A549 (cell line): ENCODE measurements around the gene SRSF10.
"Not testable (repeated sequence)": the region's sequence is repeated elsewhere in the genome, so short reads cannot be mapped to it uniquely, and the experiment has no call there.

Source experiments
- BHLHE40 ChIP-seq: IDR thresholded peaks from 2 replicates; pipeline ENCODE4 v1.6.1; 2012; ENCODE audit warnings: low read depth, low read length, inconsistent platforms
- CEBPB ChIP-seq, 2 experiments: fragments of >200 bp in 1 of 2; sonication (Bioruptor Twin) in 1 of 2; formaldehyde crosslinking in 1 of 2; IDR thresholded peaks; 2 replicates each; pipeline ENCODE4 v1.6.1; 2012 to 2016
- CHD2 ChIP-seq: fragments of 150-350 bp; IDR thresholded peaks from 2 replicates; pipeline ENCODE4 v1.6.1; 2014; ENCODE audit warnings: low read length; ENCODE audit not compliant: partially characterized antibody
- EP300 ChIP-seq, 2 experiments: fragments of >200 bp; sonication (Bioruptor Twin); formaldehyde crosslinking; IDR thresholded peaks; 2 replicates in 1 of 2; 3 replicates in 1 of 2; pipeline ENCODE4 v1.6.1; 2016 to 2017
- HOXA7 ChIP-seq: fragments of 250-450 bp; sonication (Bioruptor Pico); IDR thresholded peaks from 2 replicates; pipeline ENCODE4 v1.5.0; 2020; ENCODE audit warnings: mild to moderate bottlenecking, moderate library complexity
- JUN ChIP-seq, 2 experiments: fragments of >200 bp; sonication (Bioruptor Twin); formaldehyde crosslinking; IDR thresholded peaks; 2 replicates in 1 of 2; 3 replicates in 1 of 2; pipeline ENCODE4 v1.6.1; 2016 to 2017
- MYC ChIP-seq: IDR thresholded peaks from 2 replicates; pipeline ENCODE4 v1.6.1; 2012; ENCODE audit warnings: mild to moderate bottlenecking, inconsistent platforms, low read length, improper control_type of control experiment, borderline replicate concordance
- POLR2A ChIP-seq: IDR thresholded peaks from 2 replicates; pipeline ENCODE4 v1.6.1; 2012; ENCODE audit warnings: mild to moderate bottlenecking, low read length
- RFX5 ChIP-seq: fragments of 450-650 bp; IDR thresholded peaks from 2 replicates; pipeline ENCODE4 v1.7.1; 2014; ENCODE audit warnings: antibody characterized with exemption, mild to moderate bottlenecking, moderate library complexity
- TF ChIP-seq, protein P1 (sequence below): fragments of >200 bp; sonication (Bioruptor Twin); formaldehyde crosslinking; IDR thresholded peaks from 3 replicates; pipeline ENCODE4 v1.5.1; 2016
- TF ChIP-seq, protein P2 (sequence below): fragments of 200-600 bp; sonication (generic); IDR thresholded peaks from 2 replicates; pipeline ENCODE4 v1.6.1; 2016; ENCODE audit warnings: antibody characterized with exemption, mild to moderate bottlenecking, moderate library complexity
- TF ChIP-seq, protein P3 (sequence below): fragments of 450-650 bp; IDR thresholded peaks from 2 replicates; pipeline ENCODE4 v1.6.1; 2014; ENCODE audit warnings: antibody characterized with exemption

GRCh38 chr1:23958040-23958809 lies 21.9 kb downstream of the SRSF10 start:
- not testable (repeated sequence) for TF ChIP-seq RFX5; BHLHE40; POLR2A; JUN (IDR thresholded peaks at IDR 0.05); EP300 (IDR thresholded peaks at IDR 0.05); CHD2; HOXA7 (CRISPR knock-in tag); MYC; CEBPB (IDR thresholded peaks at IDR 0.05)
- TF ChIP-seq, protein P1, sequence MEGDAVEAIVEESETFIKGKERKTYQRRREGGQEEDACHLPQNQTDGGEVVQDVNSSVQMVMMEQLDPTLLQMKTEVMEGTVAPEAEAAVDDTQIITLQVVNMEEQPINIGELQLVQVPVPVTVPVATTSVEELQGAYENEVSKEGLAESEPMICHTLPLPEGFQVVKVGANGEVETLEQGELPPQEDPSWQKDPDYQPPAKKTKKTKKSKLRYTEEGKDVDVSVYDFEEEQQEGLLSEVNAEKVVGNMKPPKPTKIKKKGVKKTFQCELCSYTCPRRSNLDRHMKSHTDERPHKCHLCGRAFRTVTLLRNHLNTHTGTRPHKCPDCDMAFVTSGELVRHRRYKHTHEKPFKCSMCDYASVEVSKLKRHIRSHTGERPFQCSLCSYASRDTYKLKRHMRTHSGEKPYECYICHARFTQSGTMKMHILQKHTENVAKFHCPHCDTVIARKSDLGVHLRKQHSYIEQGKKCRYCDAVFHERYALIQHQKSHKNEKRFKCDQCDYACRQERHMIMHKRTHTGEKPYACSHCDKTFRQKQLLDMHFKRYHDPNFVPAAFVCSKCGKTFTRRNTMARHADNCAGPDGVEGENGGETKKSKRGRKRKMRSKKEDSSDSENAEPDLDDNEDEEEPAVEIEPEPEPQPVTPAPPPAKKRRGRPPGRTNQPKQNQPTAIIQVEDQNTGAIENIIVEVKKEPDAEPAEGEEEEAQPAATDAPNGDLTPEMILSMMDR: not testable (repeated sequence)
- TF ChIP-seq, protein P2, sequence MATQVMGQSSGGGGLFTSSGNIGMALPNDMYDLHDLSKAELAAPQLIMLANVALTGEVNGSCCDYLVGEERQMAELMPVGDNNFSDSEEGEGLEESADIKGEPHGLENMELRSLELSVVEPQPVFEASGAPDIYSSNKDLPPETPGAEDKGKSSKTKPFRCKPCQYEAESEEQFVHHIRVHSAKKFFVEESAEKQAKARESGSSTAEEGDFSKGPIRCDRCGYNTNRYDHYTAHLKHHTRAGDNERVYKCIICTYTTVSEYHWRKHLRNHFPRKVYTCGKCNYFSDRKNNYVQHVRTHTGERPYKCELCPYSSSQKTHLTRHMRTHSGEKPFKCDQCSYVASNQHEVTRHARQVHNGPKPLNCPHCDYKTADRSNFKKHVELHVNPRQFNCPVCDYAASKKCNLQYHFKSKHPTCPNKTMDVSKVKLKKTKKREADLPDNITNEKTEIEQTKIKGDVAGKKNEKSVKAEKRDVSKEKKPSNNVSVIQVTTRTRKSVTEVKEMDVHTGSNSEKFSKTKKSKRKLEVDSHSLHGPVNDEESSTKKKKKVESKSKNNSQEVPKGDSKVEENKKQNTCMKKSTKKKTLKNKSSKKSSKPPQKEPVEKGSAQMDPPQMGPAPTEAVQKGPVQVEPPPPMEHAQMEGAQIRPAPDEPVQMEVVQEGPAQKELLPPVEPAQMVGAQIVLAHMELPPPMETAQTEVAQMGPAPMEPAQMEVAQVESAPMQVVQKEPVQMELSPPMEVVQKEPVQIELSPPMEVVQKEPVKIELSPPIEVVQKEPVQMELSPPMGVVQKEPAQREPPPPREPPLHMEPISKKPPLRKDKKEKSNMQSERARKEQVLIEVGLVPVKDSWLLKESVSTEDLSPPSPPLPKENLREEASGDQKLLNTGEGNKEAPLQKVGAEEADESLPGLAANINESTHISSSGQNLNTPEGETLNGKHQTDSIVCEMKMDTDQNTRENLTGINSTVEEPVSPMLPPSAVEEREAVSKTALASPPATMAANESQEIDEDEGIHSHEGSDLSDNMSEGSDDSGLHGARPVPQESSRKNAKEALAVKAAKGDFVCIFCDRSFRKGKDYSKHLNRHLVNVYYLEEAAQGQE: not testable (repeated sequence)
- TF ChIP-seq, protein P3, sequence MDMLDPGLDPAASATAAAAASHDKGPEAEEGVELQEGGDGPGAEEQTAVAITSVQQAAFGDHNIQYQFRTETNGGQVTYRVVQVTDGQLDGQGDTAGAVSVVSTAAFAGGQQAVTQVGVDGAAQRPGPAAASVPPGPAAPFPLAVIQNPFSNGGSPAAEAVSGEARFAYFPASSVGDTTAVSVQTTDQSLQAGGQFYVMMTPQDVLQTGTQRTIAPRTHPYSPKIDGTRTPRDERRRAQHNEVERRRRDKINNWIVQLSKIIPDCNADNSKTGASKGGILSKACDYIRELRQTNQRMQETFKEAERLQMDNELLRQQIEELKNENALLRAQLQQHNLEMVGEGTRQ: not testable (repeated sequence)
